Tibial artery (tissue), 4 donors: Measurements from ENCODE around the gene PTPDC1.

Experiments used
- DNase-seq, 2 donors: peaks; one replicate each; pipeline ENCODE4 v3.0.0-alpha.2; 2019
- H3K27ac ChIP-seq, 2 donors: fragments of 200-600 bp; sonication (generic) in 1 of 2; 1 replicate in 1 of 2; 2 replicates in 1 of 2; pipeline ENCODE4 v1.5.1; 2018 to 2019; ENCODE audit warnings: mild to moderate bottlenecking in 1 of 2
- H3K27me3 ChIP-seq, 2 donors: fragments of 200-600 bp; sonication (generic) in 1 of 2; one replicate each; pipeline versions ENCODE4 v1.5.1 to v1.6.0; 2016 to 2019
- H3K36me3 ChIP-seq, 3 donors: fragments of 200-600 bp; sonication (generic) in 2 of 3; one replicate each; pipeline ENCODE4 v1.5.1; 2016 to 2019; ENCODE audit warnings: mild to moderate bottlenecking in 2 of 3
- H3K4me1 ChIP-seq, 4 donors: fragments of 200-600 bp; sonication (generic) in 2 of 4; 1 replicate in 3 of 4; 2 replicates in 1 of 4; pipeline ENCODE4 v1.5.1; 2016 to 2019
- H3K4me3 ChIP-seq, 2 donors: fragments of 200-600 bp; sonication (generic) in 1 of 2; 1 replicate in 1 of 2; 2 replicates in 1 of 2; pipeline ENCODE4 v1.5.1; 2018 to 2019; ENCODE audit warnings: mild to moderate bottlenecking in 2 of 2
- H3K9me3 ChIP-seq, 3 donors: fragments of 200-600 bp; sonication (generic) in 1 of 3; one replicate each; pipeline ENCODE4 v1.5.1; 2016 to 2019
- intact Hi-C: fragments of 100-400 bp; cut with DNase I; formaldehyde crosslinking; loops from one replicate; pipeline ENCODE4 v1.15.0; 2023; ENCODE audit warnings: low total_unique reads
- TF ChIP-seq, protein P1 (sequence below), 2 experiments: fragments of 200-600 bp in 1 of 2; fragments of 450-650 bp in 1 of 2; IDR thresholded peaks; one replicate each; pipeline ENCODE4 v1.5.1; 2017 to 2019; ENCODE audit warnings: antibody characterized with exemption in 2 of 2, mild to moderate bottlenecking in 1 of 2, moderate library complexity in 1 of 2

Gene PTPDC1

DNA sequence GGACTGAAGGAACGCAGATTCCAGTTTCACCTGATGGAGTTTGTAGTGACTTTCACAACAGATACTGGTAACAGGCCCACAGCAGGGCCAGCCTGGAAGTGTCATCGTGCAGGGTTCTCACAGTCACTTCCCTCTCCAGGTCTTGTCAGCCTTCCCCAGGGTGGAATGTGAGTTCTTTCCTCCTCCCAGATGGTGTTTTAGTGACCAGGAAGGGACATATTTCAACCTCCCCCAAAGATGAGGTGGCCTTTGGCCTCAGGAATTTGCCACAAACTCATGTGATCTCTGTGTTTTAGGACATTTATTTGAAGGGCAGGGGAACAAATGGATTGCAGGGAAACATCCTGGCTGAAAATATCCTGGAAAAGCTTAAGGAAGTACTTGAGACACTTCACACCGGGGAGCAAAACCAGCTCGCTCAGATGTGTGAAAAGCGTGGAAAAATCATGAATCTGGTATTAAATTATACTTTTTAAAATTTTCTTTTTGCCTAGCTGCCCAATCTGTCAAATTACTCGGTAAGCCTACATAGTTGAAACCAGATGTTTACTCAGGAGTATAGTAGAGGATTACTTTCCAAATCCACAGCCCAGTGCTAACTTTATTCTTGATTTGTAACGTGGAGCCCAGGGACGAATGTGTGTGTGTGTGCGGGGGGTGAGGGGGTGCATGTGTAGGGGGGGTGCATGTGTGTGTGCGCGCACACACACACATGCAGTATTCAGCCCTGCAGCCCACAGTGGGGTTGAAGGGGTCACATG is 66.8 kb downstream of the PTPDC1 start:
- H3K9me3 ChIP-seq = no peaks in the 10 kb centered on the region
- no peak overlapping the region for H3K27ac ChIP-seq
- TF ChIP-seq, protein P1, sequence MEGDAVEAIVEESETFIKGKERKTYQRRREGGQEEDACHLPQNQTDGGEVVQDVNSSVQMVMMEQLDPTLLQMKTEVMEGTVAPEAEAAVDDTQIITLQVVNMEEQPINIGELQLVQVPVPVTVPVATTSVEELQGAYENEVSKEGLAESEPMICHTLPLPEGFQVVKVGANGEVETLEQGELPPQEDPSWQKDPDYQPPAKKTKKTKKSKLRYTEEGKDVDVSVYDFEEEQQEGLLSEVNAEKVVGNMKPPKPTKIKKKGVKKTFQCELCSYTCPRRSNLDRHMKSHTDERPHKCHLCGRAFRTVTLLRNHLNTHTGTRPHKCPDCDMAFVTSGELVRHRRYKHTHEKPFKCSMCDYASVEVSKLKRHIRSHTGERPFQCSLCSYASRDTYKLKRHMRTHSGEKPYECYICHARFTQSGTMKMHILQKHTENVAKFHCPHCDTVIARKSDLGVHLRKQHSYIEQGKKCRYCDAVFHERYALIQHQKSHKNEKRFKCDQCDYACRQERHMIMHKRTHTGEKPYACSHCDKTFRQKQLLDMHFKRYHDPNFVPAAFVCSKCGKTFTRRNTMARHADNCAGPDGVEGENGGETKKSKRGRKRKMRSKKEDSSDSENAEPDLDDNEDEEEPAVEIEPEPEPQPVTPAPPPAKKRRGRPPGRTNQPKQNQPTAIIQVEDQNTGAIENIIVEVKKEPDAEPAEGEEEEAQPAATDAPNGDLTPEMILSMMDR (IDR thresholded peaks at IDR 0.05) = no peak
- H3K36me3 ChIP-seq = no peaks in the 10 kb centered on the region
- intact Hi-C loops = no loop called here
- no peak for DNase-seq
- H3K27me3 ChIP-seq = no peaks in the 10 kb centered on the region
- H3K4me1 ChIP-seq = no peaks in the 10 kb centered on the region
- no peak overlapping the region for H3K4me3 ChIP-seq

DNA sequence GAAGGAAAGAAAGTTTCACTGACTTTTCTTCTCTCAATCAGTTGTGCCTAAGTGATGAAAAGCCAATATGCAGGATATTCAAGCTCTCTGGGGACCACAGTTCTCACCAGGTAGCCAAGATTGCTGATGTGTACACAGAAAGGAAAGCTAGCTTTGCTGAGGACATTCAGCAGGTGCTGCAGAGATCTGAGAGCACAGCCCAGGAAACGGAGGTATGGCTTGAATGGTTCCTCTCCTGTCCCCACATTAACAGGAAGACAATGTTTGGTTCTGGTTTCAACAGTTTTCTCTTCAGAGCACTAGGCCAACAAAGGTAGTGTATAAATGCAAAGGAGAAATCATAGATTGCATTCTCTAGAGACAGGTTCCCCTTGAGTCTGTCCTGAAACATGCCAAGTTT is 69.6 kb downstream of the PTPDC1 start:
- Histone ChIP-seq H3K4me3 (no peak overlapping the region), H3K36me3 (no peaks in the 10 kb centered on the region), H3K9me3 (no peaks in the 10 kb centered on the region), H3K4me1 (peaks cover 0 to 19% (median 14%) of the 10 kb centered on the region in 4 donors), H3K27ac (no peak overlapping the region), H3K27me3 (no peaks in the 10 kb centered on the region)
- TF ChIP-seq, protein P1 (IDR thresholded peaks at IDR 0.05) = no peak
- no peak for DNase-seq
- intact Hi-C loops = no loop called here

DNA sequence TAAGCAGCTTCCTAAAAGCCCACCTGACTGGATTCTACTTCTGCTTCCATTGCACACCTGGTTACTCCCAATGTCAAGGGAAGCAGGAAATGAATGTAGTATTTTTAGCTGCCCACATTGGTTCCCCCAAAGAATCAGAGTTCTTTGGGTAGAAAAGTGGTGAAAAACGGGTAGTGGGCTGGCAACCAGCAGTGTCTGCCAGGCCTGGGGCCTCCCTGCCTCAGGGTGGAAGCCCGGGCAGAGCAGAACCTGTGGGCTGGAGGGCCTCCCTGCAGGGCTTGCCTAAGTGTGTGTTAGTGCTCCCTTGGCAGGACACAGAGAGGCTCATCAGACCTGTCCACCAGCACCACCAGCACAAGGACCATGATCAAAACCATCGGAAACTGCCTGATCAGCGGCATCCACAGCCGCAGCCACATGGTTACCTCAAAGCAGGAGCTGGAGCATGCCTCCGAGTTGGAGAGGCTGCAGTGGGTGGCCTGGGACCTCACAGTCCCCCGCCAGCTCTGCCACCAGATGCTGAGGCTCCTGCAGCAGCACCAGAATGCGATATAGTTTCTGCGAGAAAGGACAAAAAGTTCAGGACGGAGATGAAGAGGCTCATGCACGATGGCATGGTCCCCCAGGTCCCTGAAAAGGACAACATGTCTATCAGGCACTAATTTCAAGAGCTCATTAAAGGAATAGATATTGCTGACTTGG is 72.2 kb downstream of the PTPDC1 start:
- no peak for DNase-seq
- no peak overlapping the region for H3K4me3 ChIP-seq
- no peaks in the 10 kb centered on the region for H3K27me3 ChIP-seq
- peak overlapping the region; percentile 15 to 36 for H3K27ac ChIP-seq
- peaks cover 0 to 34% (median 30%) of the 10 kb centered on the region in 4 donors for H3K4me1 ChIP-seq
- TF ChIP-seq, protein P1 (IDR thresholded peaks at IDR 0.05) = no peak
- H3K9me3 ChIP-seq = no peaks in the 10 kb centered on the region
- intact Hi-C loops = no loop called here
- no peaks in the 10 kb centered on the region for H3K36me3 ChIP-seq

DNA sequence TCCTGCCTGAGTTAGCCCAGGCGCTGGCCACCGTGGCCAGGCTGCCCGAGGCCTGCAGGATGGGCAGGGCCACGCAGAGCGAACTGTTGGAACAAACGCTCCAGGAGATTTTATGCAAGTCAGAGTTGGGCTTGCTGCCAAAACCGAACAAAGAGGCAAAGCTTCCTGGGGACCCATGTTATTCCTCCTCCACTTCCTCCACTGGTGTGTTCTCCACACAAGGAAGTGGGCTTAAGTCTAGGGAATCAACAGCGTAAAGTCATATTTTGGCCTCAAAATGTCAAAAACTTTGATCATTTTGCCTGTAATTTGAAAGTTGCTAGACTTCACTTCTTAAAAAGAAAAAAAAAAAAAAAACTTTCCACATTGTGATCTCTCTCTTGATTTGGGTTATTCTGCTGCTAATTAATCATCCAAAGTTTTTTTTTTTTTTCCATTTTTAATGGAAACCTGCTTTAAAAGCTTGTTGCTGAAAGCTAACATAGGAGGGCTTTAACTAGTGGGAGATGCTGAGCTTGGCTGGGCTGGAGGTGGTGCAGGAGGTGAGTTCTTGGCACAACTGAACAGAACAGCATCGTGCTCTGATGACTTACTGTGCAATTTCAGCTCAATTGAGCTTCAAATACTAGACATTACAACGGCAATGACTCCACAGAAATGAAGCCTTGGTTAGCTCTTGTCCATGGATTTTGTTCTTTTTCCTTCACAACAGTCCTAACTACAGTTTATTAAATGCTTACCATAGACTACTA is 73.0 kb downstream of the PTPDC1 start:
- peak; percentile 77 to 80 for DNase-seq
- peaks cover 0 to 34% (median 30%) of the 10 kb centered on the region in 4 donors for H3K4me1 ChIP-seq
- intact Hi-C loops = no loop called here
- no peak overlapping the region for H3K4me3 ChIP-seq
- no peaks in the 10 kb centered on the region for H3K36me3 ChIP-seq
- H3K9me3 ChIP-seq = no peaks in the 10 kb centered on the region
- TF ChIP-seq, protein P1 (IDR thresholded peaks at IDR 0.05) = no peak
- H3K27ac ChIP-seq = peak overlapping the region; percentile 15 to 36
- no peaks in the 10 kb centered on the region for H3K27me3 ChIP-seq
